Measurements from ENCODE around the gene MYCL.

GRCh38 chr1:39947260-39947659 lies 45.5 kb upstream of the MYCL start:
- TF ChIP-seq HDAC2 (IDR thresholded peaks at IDR 0.05) (no peak), CTCF (IDR thresholded peaks at IDR 0.05) (no peak), MYC (IDR thresholded peaks at IDR 0.05; ENCODE audit: borderline replicate concordance, low read length) (no peak), MAFK (IDR thresholded peaks at IDR 0.05; ENCODE audit: partially characterized antibody) (no peak), POLR2A (IDR thresholded peaks at IDR 0.05; ENCODE audit: low read length) (no peak), BHLHE40 (IDR thresholded peaks at IDR 0.05; ENCODE audit: low read depth, low read length) (no peak), RFX5 (IDR thresholded peaks at IDR 0.05) (no peak), ZC3H11A (IDR thresholded peaks at IDR 0.05) (no peak), EP300 (IDR thresholded peaks at IDR 0.05) (no peak), RAD21 (conservative IDR thresholded peaks at IDR 0.05 in 1 of 2, IDR thresholded peaks at IDR 0.05 in 1 of 2) (no peak)
- TF ChIP-seq, protein P1, sequence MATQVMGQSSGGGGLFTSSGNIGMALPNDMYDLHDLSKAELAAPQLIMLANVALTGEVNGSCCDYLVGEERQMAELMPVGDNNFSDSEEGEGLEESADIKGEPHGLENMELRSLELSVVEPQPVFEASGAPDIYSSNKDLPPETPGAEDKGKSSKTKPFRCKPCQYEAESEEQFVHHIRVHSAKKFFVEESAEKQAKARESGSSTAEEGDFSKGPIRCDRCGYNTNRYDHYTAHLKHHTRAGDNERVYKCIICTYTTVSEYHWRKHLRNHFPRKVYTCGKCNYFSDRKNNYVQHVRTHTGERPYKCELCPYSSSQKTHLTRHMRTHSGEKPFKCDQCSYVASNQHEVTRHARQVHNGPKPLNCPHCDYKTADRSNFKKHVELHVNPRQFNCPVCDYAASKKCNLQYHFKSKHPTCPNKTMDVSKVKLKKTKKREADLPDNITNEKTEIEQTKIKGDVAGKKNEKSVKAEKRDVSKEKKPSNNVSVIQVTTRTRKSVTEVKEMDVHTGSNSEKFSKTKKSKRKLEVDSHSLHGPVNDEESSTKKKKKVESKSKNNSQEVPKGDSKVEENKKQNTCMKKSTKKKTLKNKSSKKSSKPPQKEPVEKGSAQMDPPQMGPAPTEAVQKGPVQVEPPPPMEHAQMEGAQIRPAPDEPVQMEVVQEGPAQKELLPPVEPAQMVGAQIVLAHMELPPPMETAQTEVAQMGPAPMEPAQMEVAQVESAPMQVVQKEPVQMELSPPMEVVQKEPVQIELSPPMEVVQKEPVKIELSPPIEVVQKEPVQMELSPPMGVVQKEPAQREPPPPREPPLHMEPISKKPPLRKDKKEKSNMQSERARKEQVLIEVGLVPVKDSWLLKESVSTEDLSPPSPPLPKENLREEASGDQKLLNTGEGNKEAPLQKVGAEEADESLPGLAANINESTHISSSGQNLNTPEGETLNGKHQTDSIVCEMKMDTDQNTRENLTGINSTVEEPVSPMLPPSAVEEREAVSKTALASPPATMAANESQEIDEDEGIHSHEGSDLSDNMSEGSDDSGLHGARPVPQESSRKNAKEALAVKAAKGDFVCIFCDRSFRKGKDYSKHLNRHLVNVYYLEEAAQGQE (IDR thresholded peaks at IDR 0.05), result no peak

Measured in A549 (cell line).